Fibroblast of the aortic adventitia (primary cell): ENCODE data around the gene PSG5. TPM values are rescaled to one million over a fixed set of nuclear protein-coding genes. Genes with fewer than 3 reads are reported as not detected.
"Not testable (repeated sequence)": the region's sequence is repeated elsewhere in the genome, so short reads cannot be mapped to it uniquely, and the experiment has no call there.

Experiments
- DNase-seq: peaks from one replicate; pipeline ENCODE4 v3.0.0-alpha.2; 2010; ENCODE audit warnings: low read depth
- H3K4me3 ChIP-seq: 2 replicates; pipeline ENCODE4 v1.5.1; 2011; ENCODE audit warnings: low read depth, mild to moderate bottlenecking, control low read depth, low read length, moderate library complexity
- total RNA-seq: library from RNA; depleted of rRNA; stranded (reverse); fragments of >200 nt; gene quantifications from 2 replicates; pipeline ENCODE4 v1.2.3, GENCODE V29; 2012; ENCODE audit warnings: low replicate concordance
- TF ChIP-seq, protein P1 (sequence below): IDR thresholded peaks from 2 replicates; pipeline ENCODE4 v1.5.1; 2011; ENCODE audit warnings: mild to moderate bottlenecking, low read length, control low read depth, inconsistent platforms; ENCODE audit not compliant: insufficient read depth

The PSG5 gene
- 2.8 and 13.6 TPM in 2 replicates for total RNA-seq

DNA sequence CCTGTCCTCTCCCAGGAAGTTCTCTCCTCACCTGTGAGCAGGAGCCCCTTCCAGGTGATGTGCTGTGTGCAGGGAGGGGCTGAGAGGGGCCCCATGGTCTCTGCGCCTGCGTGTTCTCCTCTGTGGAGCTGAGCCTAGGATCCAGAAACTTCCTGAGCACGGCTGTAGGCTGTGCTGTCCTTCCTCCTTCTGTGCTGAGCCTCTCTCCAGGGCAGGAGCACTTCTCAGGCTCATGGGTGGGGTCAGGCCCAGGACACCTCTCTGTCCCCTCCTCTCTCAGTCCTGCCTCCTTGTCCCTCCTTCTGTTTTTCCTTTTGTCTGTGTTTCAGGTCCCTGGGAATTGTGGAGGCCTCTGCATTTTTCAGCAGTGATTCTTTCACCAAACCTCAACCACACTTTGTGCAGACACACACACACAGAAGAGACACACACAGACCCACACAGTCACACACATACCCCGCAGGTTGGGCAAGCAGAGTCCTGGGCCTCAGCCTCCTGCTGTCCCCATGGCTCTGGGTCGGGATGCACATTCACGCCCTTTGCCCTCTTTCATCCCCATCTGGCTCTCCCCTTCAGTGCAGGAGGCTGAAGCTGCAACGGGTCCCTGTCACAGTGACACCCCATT, at the start of gene PSG5:
Gene PSG5, minus strand, starts transcription at position 226 of the 625 bp plus-strand sequence. Its CDS starts 131 bp downstream, at position 95.
- not testable (repeated sequence) for H3K4me3 ChIP-seq

DNA sequence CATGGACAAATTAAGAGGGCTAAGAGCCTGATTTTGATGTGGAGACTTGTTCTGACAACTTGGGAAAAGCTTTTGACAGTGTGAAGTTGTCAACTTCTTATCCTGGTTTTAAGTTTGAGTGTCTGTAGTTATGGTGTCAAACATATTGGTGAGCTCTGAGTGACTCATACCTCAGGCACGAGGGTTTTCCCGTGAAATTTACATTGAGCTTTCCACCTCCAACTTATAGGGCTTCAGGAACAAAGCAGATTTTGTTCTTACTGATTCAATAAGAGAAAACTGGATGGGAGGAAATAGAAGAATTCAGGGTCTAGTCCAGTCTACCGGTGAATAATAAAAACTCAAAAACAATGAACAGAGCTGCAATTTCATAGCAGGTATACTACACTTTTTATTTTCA, 49.4 kb upstream of the PSG5 start:
- not testable (repeated sequence) for DNase-seq

More for the DNA sequence above, at the start of gene PSG5:
- not testable (repeated sequence) for DNase-seq

DNA sequence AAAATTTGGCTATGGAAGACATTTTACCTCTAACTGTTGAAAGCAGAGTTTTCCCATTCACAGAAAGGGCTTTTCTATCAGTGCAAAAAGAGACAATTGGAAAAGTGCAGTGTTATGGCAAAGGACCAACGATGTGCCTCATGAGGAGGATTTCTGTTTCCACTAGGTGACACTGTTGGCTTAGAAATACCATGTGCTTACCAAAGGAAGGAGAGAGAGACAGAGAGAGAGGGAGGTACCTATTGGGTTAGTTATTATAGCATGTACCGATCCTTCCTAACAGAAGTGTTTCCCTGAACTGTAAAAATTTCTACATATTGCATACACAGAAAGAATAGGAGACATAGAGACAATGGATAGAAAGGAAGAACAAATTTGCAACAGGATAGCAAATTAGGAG, 43.0 kb upstream of the PSG5 start:
- TF ChIP-seq, protein P1, sequence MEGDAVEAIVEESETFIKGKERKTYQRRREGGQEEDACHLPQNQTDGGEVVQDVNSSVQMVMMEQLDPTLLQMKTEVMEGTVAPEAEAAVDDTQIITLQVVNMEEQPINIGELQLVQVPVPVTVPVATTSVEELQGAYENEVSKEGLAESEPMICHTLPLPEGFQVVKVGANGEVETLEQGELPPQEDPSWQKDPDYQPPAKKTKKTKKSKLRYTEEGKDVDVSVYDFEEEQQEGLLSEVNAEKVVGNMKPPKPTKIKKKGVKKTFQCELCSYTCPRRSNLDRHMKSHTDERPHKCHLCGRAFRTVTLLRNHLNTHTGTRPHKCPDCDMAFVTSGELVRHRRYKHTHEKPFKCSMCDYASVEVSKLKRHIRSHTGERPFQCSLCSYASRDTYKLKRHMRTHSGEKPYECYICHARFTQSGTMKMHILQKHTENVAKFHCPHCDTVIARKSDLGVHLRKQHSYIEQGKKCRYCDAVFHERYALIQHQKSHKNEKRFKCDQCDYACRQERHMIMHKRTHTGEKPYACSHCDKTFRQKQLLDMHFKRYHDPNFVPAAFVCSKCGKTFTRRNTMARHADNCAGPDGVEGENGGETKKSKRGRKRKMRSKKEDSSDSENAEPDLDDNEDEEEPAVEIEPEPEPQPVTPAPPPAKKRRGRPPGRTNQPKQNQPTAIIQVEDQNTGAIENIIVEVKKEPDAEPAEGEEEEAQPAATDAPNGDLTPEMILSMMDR, result peak; percentile 29
- peak; percentile 39 for DNase-seq
- H3K4me3 ChIP-seq, result no peak overlapping the region

More for the DNA sequence above, 49.4 kb upstream of the PSG5 start:
- not testable (repeated sequence) for H3K4me3 ChIP-seq

DNA sequence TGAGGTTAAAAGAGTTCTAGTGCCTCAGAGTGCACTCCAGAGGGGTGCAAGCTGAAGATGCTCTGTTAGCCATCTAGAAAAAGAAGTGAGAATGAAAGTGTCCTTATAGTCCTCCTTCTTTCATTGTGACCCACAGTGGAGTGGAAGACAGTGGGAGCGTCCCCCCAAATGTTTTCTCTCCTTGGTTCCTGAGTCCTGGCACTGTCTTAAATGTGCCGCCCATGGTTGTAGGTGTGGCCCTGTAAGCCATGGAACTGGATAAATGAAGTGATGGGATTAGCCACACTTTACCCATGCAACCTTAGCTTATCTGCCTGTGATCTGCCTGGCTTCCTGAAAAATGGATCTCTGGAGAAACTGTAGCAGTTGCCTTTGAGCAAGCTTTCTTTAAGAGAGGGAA, 42.4 kb upstream of the PSG5 start:
- not testable (repeated sequence) for DNase-seq, H3K4me3 ChIP-seq

DNA sequence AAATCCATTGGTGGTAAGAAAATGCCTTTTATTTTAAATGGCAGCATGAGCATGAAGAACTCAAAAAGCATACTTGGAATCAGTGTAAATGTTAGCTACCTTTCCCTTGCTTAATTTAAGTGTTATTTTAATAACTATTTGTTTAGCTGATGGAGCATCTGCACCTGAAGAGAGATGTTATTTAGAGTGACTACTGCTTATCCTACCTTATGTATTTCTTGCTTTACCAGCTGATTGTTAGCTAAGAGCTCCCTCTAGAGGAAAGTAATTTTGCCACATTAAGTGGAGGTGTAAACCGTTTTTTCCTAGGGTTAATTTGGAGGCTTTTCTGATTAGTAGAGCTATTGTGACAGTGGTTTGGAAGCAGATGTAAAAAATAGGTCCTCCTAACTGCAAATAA, 40.6 kb upstream of the PSG5 start:
- not testable (repeated sequence) for DNase-seq, H3K4me3 ChIP-seq

DNA sequence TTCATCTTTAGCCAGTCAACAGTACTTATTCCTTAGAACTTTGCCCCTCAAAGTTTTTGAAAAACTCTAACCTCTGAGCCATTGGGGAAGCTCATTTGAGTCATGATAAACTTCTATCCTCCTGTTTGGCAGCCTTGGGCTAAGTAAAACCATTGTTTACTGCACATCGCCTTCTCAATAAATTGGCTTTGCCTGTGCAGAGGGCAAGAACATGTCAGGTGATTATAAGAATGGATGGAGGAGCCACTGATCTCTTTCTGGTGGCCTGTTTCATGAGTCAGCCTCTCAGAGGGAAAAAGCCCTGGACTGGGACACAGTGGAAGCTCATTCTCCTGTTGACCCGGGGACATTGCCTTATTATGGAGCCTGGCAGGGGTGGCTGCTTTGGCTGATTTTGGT, 38.5 kb upstream of the PSG5 start:
- DNase-seq, result no peak
- TF ChIP-seq, protein P1, result no peak
- H3K4me3 ChIP-seq, result no peak overlapping the region

DNA sequence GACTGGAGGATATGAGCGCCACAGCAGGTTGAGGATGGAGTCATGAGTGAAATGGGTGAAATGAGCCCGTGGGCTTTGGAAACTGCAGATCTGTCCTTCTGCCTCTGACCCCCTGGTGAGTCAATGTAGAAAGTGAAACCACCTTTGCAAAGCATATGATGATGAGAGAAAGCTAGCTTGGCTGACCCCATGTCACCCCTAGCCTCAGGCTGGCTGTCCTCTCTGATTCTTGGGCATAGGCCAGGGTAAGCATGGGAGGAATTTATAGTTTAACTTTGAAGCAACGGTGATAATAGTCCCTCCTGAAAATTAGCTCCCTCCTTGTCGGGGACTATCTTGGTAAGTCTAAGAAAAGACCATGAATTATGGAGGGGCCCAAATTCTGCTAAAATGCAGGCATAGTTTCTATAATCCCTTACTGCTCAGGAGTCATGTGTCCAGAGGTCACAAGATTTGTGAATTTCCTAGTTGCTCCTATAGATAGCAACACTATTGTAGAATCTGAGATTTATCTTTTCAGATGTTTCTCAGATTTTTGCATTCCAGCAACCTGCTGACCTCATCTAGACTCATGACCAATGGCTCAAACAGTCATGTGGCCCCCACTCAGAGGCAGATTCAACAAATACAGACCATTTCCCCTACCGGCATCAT, 38.0 kb upstream of the PSG5 start:
- not testable (repeated sequence) for H3K4me3 ChIP-seq
- DNase-seq, result peak; percentile 40

DNA sequence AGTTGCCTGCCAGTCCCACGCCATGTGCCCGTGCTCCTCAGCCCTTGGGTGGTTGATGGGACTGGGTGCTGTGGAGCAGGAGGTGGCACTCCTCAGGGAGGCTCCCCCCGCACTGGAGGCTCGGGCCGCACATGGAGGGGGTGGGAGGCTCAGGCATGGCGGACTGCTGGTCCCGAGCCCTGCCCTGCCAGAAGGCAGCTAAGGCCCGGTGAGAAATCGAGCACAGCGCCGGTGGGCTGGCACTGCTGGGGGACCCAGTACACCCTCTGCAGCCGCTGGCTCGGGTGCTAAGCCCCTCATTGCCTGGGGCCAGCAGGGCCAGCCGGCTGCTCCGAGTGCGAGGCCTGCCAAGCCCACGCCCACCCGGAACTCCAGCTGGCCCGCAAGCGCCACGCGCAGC, 35.6 kb upstream of the PSG5 start:
- H3K4me3 ChIP-seq, DNase-seq: not testable (repeated sequence)

DNA sequence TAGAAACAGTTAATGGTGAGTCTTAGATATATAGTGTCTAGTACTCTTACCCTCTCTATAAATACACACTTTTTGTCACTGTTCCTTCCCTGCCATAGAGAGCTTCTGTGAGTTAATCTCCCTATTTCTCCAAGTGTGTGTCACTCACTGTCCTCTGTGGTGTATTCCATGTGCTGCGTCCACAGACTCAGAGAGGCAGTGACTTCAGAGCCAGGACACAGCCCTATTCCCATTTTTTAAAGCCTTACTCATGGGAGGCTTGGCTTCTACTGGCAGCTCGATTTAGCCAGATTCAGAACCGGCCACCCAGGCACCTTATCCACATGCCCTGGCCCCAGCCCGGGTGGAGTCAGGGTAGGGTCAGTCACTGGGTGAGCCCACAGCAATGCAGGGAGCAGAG, 32.8 kb upstream of the PSG5 start:
- DNase-seq, H3K4me3 ChIP-seq: not testable (repeated sequence)

DNA sequence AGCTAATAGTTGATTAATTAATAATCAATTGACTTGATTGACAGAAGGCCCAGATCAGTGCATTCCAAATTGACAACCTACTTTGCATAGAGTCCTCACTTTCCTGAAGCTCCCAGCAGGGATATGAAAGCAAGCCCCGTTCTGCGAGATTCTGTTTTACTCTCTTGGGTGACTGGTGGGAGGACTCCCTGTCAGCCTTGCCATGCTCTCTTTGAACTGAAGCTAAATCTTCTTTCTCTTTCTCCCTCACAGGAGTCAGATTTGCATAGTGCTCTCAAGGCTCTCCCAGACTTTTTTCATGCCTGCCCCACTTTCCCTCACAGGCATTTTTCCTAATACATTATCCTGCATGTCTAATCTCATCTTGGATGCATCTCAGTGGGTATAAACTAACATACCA, 29.5 kb upstream of the PSG5 start:
- H3K4me3 ChIP-seq, DNase-seq: not testable (repeated sequence)

DNA sequence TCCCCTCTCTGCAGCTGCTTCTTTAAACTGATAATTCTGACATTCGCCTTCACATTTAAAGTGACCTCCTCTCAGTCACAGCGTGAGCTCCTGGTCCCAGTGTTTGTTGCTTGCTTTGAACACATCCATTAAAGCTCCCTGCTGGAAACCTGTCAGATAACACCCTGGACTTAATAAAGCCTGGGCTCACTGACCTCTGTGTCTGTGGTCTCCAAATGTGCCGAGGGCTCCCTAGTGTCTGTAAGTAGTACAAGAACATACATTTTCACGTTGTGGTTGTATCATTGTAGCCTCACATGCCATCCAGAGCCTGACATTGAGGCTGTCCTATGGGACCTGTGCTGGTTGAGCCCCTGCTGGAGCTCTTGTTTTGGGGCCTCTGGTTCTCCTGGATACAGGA, 21.7 kb upstream of the PSG5 start:
- DNase-seq, result no peak
- H3K4me3 ChIP-seq, result no peak overlapping the region
- TF ChIP-seq, protein P1, result no peak
